ENCODE data around the gene SLC6A17. TPM values are rescaled to one million over a fixed set of nuclear protein-coding genes. Genes with fewer than 3 reads are reported as not detected.
A peak's percentile ranks its signal among the peaks of the same experiment; 100 is the strongest.

SLC6A17 gene
- total and polyA plus RNA-seq, 9 of the 15 experiments (the other 6 are each of a cell fraction or from before 2014, with no cell fraction given), result not detected

- no peak for TF ChIP-seq SFPQ (IDR thresholded peaks at IDR 0.05; ENCODE audit: low read depth, low read length)
- TF ChIP-seq ZNF143 (CRISPR knock-in tag; IDR thresholded peaks at IDR 0.05), result no peak
- TF ChIP-seq ZNF134 (CRISPR knock-in tag; conservative IDR thresholded peaks at IDR 0.05), result no peak
- no peak for TF ChIP-seq CGGBP1 (CRISPR knock-in tag; IDR thresholded peaks at IDR 0.05)
- no peak for TF ChIP-seq RBM15 (IDR thresholded peaks at IDR 0.05; ENCODE audit: insufficient read depth, low read length)
- TF ChIP-seq ZNF212 (CRISPR knock-in tag; IDR thresholded peaks at IDR 0.05), result no peak
- TF ChIP-seq KAT2B (IDR thresholded peaks at IDR 0.05; ENCODE audit: low read depth, low read length), result no peak
- no peak for TF ChIP-seq TAF7 (tag; IDR thresholded peaks at IDR 0.05)
- no peak for TF ChIP-seq ZZZ3 (IDR thresholded peaks at IDR 0.05)
- no peak for TF ChIP-seq BCL6 (CRISPR knock-in tag; IDR thresholded peaks at IDR 0.05)
- no peak for TF ChIP-seq ARID2 (IDR thresholded peaks at IDR 0.05)
- TF ChIP-seq TBL1XR1 (IDR thresholded peaks at IDR 0.05; ENCODE audit: low read length in 2 of 2), result no peak
- no peak for TF ChIP-seq ESRRA (IDR thresholded peaks at IDR 0.05; ENCODE audit: borderline replicate concordance, low read depth)
- TF ChIP-seq HSF4 (CRISPR knock-in tag; IDR thresholded peaks at IDR 0.05; ENCODE audit: borderline replicate concordance), result no peak
- no peak for TF ChIP-seq NCOA1 (IDR thresholded peaks at IDR 0.05; ENCODE audit: low read depth)
- peak; percentile 22 for TF ChIP-seq FIP1L1 (IDR thresholded peaks at IDR 0.05; ENCODE audit: low read depth, low read length, poor library complexity, severe bottlenecking)
- 0 out of 2 replicates have a peak, but pooled peaks have one; percentile 18 for TF ChIP-seq GMEB1 (CRISPR knock-in tag; IDR thresholded peaks at IDR 0.05)
- no peak for TF ChIP-seq GABPB2 (CRISPR knock-in tag; conservative IDR thresholded peaks at IDR 0.05)
- TF ChIP-seq ZFP30 (CRISPR knock-in tag; IDR thresholded peaks at IDR 0.05; ENCODE audit: borderline replicate concordance), result no peak
- TF ChIP-seq ELF4 (CRISPR knock-in tag; IDR thresholded peaks at IDR 0.05), result no peak
- TF ChIP-seq SNIP1 (IDR thresholded peaks at IDR 0.05; ENCODE audit: low read depth), result no peak
- TF ChIP-seq FOXO4 (CRISPR knock-in tag; IDR thresholded peaks at IDR 0.05), result no peak
- TF ChIP-seq PURB (CRISPR knock-in tag; IDR thresholded peaks at IDR 0.05; ENCODE audit: low read depth), result no peak
- peak; percentile 97 for TF ChIP-seq NR2C1 (IDR thresholded peaks at IDR 0.05)
- peak; percentile 98 for TF ChIP-seq NR2C1 (tag; IDR thresholded peaks at IDR 0.05)
Measured at GRCh38 chr1:110209715-110210603, 59.7 kb downstream of the SLC6A17 start, which contains the start of gene KCNC4 (continued).

All from K562 (cell line).